NCI-H2227 treated with DMSO at 0.1 percent for 48 hours (cell line): ENCODE results near the gene DRD2.

ENCODE experiments used
- DNase-seq: peaks from one replicate; lab custom pipeline; 2025; lab: John Stamatoyannopoulos, UW

DRD2 gene

DNA sequence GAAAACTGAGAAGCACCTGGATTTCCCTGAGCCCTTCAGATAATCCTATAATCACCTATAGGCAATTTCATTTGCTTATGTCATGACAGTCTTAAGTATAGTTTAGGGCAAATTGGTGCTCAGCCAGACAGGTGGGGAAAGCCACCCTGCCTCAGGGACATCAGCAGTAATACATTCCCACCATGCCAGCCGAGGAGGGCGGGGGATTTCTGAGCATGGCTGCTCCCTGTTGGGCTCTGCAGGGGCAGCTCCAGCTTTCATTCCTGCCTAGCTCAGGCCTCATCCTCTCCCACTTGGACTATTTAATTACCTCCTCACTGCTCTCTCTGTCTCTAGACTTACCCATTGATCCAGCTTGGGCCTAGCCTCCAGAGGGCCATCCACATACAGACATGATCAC is 9.0 kb upstream of the DRD2 start:
- DNase-seq = no peak

DNA sequence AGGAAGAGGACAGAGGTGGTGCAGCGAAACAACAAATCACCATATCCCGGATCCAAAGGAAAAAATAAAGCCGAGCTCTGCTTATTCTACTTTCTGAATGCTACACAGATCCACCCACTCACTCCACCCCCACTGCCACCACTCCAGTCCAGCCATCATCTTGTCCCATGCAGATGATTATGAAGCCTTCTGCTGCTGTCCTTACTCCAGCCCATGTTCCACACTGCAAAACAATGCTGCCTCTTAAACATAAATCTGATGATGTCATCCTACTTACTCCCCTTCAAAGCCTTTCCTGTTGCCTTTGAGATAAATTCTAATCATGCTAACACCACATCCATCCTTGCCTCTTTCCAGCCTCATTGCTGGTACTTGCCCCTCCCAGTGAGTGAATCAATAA is 6.5 kb upstream of the DRD2 start:
- DNase-seq = no peak

DNA sequence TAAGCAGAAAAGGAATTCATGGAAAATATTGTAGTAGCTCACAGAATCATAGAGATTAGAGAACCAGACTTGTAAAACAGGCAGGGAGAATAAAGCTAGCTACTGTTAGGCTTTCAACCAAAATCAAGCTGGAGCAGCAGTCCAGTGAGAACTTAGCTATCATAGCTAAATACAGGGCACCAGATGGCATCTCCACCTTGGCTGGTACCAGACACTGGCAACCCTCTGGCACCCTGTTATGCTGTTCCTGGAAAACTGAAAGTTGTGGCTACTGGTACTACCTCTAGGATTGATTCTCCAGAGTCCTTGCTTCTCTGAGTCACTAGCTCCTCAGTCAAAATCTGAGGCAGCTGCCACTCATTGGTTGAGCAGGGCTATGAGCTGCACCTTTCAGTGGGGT is 6.0 kb upstream of the DRD2 start:
- no peak for DNase-seq

DNA sequence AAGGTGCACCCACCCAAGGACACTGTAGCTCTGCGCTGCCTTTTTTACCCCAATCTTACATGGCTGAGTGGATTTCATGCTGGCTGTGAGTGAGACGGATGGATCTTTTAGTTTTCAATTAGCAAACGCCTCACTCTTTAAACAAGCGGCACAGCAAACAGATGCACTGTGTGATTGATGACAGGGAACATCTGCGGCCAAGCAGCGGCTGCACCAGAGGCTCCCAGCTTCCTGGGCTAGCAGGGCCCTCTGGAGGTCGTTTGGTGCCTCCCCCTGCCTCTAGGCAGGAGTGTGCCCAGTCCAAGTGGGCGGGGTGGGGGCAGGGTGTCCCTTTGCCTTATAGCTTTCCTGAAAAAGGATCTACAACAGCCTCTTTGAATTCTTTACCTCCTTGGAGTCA is 2.1 kb upstream of the DRD2 start:
- DNase-seq = no peak

DNA sequence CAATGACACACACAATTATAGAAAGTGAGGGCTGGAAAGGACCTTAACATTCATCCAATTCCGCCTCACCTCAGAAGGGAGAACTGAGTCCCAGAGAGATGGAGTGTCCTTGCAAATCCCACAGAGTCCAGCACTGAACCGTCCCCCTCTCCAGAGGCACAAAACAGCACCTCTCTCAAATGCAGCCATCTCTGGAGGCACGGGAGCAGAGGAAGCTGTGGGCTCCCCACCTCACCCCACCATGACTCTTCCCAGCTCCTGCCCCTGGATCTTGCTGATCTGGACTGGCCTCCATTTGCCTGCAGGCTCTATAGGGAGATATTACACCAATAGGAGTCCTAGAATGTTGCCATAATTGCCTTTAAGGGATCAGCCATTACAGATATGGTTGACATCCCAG is 1.4 kb upstream of the DRD2 start:
- DNase-seq = no peak

DNA sequence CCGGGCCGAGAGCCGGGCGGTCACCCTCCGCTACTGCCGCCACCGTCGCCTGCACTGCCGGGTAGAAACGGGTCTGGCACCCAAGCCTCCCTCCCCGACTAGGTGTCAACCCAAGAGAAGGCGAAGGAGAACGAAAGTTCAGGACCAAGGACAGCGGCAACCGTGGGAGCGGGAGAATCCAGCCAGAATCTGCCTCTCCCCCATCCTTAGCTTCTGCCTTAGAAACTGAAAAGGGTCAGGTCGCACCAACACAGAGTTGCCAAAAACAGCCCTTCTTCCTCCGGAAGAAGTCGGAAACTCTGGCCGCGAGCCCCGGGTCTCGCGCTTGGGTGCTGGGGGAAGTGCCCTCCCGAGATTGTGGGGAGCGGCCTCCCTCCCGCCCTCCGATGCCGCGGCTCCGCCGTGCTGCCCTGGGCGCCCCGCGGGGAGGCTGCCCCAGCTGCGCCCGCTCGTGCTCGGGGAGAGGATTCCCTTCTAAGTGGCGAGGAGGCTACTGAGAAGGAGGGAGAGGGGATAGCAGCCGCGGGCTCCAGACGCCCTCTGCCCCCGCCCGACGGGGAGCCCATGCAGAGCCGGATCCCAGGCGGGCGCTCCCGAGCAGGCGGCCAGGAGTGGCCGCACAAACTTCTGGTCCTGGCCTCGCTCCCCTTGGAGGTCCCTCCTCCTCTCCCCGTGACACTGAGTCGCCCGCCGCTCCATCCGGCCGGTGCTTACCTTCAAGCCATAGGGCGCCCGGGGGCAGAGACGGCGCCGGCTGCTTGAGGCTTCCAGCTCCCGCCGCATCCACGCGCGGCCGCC is 637 bp downstream of the DRD2 start:
- no peak for DNase-seq

DNA sequence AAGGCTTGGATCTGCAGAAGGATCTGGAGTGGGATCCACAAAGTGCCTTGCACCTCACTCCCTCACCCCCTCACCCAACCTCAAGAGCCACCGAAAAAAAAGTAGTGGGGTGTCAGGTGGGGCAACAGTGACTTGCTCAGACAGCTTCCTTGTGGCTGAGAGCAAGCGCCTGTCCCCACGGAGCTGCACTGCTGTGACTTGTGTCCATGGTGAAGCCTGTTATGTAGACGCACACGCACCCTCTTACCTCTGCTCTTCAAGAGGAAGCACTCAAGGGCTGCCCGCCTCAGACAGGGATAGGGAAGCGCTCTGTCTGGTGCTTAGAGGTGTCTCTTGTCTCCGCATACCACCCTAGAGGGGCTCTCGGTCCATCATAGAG is 1.2 kb downstream of the DRD2 start:
- no peak for DNase-seq

DNA sequence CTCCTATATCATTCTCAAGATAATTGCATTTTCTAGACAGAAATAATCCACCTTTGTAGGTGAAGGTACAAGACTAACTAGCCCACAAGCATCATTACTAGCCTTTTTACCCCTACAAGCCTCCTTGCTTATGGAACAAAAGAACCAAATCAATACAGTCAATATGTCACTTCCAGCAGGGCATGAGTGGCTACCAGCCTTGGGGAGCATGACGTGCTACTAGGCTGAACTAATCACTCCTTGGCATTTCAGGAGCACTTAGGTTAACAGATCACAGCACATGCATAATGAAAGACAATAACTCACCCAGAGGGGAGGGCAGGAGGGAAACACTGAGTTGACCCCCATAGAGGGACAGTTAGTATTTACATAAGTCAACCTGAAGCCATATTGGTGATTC is 2.7 kb downstream of the DRD2 start:
- DNase-seq = no peak

DNA sequence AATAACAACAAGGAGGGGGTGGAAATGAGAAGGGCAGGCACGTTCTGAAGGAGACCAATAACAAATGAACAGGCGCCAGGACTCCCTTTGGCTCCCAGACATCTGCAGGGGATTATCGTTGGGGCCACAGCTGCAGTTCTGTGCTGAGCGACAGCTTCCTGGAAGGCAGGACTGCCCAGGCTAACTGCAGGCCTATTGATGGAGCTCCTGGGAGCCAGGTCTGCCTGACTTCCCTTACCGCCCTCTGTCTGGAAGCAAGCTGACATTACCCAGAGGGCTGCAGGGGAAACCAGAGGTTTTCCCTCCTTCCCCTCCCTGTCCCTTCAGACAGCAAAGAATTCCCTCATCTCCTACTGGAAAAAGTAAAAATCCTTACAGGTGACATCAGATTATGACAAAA is 5.0 kb downstream of the DRD2 start:
- peak; percentile 35 for DNase-seq

DNA sequence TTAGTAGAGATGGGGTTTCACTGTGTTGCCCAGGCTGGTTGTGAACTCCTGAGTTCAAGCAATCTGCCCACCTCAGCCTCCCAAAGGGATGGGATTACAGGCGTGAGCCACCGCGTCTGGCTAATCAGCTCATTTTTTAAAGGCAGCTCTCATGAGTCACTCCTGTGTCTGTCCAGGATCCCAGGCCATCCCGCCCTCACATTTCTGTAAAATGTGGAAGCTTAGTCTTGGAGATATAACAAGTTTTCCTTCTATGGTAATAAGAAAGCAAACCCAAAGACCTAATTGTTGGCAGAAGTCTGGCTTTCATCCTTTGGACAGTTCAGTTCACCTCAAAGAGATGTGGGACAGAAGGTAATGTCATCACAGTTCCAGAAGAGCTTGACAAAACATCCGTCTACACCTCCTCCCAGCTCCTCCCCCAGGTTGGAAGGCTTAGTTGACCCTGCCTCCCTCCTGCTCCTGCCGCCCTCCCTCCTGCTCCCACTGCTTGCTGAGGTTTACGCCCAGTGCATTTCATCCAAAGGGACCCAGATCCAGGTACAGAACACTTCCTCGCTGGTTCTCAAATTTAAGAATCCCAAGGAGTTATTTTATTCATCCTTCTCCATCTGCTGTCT is 6.4 kb downstream of the DRD2 start:
- DNase-seq = no peak

DNA sequence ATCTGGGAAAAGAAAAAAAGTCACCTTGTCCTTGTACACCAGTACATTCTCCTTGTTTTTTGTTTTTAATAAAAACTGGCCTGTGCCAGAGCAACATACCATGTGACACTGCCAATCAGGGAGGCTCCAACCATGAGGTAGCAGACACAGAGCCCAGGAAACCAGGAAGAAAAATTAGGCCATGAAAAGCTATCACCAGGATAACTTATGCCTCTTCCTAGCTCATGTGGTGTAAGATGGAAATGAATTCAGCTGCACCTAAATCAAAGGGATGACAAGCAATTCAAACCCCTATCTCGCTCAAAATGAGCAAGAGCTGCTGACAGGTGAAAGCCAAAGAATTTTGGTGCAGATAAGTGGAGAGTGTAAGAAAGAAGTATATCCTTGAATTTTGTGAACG is 7.7 kb downstream of the DRD2 start:
- DNase-seq = no peak

DNA sequence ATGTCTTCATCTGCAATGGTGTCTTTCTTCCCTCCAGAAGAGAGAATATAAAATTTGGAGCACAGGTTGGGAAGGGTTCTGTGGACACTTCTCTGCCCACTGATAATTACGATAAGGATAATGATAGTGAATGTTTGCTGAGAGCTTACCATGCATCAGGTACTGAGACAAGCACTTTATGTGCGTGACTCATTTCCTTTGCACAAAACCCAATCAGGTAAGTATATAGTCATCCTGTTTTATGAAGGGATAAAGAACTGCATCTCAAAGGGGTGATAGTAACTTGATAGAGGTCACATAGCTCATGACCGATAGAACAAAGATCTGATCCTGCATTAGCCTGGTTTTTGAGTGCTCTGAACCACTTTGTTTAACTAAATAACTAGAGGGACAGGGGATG is 9.4 kb downstream of the DRD2 start:
- no peak for DNase-seq

DNA sequence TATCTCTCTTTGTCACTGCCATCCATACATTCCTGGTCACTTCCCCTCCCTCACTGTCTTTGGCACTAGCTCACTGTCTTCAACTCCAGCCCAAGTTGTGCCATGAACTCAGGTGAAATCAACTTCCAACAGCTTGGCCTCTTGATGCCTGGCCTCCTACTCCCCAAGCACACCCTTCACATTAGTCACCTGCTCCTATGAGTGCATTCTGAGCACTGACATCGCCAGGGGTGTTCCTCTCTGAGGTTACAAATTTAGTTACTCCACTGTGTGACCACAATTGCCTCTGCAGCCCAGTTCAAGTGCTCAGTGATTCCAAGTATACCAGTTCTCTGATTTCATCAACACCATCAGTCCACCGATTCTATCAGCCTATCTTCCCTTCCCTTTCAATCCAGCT is 10.8 kb downstream of the DRD2 start:
- no peak for DNase-seq

DNA sequence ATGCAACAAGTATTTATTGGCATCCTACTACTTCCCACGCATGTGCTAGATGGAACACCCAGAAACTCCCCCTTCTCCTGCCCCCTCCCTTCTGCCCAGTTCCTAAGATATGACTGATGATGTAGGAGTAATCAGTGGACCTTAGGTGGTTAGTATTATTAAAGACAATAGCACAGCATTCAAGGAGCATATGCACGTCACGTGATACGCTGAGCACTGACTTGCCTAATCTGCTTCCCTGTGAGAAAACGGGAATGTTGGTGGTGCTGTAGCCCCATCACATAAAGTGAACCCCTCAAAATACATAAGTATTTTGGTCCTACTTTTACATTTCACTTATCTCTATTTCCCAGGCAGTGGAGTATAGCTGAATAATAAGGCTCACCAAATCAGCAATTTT is 12.4 kb downstream of the DRD2 start:
- DNase-seq = no peak

DNA sequence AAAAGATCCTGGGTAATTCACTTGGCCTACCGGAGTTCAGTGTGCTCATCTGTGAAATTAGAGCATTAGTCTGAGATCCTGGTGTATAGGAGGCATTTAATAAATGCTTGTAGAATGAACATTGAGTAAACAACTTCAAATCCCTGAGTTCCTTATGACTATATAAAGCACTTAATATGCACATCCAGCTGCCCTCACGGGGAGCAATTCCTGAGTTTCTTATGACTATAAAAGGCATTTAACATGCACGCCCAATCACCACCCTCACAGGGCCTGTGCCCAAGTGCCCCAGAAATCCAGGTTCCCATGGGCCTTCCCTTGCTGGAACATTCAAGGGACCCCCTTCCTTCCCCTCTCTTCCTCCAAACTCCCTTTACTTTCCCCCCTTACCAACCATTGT is 13.6 kb downstream of the DRD2 start:
- no peak for DNase-seq

DNA sequence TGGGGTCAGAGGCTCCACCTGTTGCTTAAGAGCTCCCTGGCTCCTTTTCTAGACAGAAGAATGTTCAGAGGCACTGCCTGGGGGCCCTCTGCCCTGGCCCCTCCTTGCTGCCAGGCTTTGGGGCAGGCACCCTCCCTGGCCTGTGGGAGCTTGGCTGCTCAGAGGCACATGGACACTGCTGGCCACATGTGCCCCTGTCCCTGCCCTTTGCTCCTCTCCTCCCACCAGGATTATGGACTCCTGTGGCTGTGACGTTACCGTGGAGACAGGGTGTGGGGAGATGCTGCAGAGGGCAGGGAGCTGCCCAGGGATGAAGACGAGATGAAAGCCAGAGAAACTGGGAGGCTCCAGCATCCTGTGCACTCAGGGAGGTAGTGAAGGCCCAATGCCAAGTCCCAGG is 14.7 kb downstream of the DRD2 start:
- DNase-seq = no peak

DNA sequence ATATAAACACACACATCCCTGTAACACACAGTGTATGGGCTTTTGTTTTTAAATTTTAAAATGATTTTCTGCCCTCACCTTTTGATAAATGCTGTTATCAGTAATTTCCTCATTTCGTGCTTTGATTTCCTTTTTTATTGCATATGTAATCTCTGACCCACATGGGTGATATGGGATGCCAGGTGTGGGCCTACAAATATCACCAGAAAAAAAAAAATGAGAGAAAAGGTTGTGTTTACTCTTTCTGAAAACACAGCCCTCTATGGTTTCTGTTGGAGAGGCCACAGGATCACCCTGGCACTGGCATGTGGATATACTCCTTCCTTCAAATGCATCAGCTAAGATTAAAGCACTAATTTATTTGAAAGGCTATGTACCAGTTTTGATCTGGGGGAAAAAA is 17.0 kb downstream of the DRD2 start:
- no peak for DNase-seq

DNA sequence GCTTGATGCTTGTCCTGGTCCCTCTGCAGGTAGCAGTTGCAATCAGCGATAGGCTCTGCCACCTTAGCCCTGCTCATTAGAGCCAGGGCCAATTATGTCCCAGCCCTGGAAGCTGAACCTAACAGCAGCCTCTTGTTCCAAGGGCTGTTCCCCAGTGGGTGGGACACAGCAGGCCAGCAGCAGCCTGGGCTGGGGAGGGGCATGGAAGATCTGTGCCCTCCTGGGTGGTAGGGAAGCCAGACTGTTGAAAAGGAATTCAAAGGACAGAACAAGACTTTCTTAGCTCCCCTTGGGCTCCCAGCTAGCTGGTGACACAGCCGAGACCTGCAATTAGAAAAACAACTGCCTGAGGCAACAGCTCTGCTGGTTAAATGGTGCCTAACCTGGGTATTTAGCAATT is 17.4 kb downstream of the DRD2 start:
- peak; percentile 68 for DNase-seq

DNA sequence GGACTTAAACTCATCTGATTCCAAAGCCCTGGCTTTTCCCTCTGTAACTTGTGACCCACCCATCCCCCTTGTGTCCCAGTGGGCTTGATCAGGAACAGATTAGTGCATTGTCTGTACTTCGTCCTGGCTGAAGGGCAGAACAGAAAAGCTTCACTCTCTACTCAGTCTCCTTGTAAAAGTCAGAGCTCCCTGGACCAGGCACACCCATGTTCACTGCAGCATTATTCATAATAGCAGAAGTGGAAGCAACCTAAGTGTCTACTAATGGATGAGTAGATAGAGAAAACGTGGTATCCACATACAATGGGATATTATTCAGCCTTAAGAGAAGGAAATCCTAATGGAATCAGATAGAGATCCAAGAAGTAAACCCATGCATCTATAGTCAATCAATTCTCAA is 20.7 kb downstream of the DRD2 start:
- DNase-seq = no peak

DNA sequence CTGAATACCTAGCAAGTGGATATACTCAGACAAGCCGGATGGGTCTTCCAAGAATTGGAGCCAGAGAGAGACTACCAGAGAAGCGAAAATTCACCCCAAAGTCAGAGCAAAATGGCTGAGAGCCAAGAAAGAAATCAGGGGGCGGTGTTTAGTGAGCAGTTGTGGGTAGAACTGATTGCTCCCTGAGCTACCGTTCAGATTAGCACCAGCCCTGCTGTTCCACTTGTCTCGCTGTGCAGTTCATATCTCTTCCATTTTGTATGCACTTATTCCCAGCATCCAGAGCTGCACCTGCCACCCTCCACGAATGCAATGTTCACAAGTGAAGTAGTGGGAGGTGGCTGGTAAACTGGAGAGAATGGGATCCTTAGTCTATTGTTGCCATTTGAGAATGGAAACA is 25.5 kb downstream of the DRD2 start:
- no peak for DNase-seq

DNA sequence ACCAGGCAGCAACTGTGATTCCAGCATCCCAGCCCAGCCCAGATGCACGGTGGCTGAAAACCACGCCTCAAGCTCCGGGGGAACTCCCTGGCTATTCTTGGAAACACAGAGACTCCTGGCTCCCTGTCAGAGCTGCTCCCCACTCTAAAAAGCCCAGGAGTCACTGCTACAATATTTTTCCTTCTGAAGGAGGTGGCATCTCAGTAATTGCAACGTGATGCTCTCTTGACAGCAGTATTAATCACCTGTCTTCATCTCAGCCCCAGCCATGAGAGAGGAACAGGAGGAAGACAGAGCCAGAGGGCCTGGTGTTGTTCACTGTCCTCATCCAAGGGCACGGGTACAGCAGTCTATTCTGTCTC is 26.9 kb downstream of the DRD2 start:
- DNase-seq = no peak

DNA sequence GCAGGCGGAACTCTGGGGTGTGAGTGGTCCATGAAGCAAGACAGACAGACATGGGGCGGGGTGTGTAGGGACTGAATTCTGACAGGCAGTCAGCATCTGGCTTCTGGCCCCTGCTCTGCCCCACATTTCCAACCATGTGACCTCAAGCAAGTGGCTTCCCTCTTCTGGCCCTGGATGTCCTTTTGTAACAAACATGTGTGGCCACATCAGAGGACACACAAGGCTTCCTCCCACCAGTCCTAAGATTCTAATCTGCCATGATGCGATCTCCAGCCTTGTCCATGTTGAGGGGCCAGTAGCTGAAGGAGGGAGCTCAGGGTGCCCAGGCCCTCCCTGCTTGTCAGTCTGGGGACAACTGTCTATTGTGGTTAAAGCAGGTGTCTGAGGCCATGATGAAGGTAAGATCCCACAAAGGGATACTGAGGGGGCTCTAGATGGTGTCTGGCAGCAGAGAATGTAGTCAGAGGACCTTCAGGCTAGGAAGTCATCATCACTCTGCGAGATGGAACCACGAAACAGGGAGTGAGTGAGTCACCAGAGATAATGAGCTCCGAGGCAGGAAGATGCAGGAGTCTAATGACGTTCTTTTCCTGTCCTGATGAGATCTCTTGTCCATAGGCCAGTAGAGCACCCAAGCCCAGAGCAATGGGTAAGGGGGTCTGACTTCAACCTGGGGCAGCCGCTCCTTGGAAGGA is 27.4 kb downstream of the DRD2 start:
- peak; percentile 17 for DNase-seq

DNA sequence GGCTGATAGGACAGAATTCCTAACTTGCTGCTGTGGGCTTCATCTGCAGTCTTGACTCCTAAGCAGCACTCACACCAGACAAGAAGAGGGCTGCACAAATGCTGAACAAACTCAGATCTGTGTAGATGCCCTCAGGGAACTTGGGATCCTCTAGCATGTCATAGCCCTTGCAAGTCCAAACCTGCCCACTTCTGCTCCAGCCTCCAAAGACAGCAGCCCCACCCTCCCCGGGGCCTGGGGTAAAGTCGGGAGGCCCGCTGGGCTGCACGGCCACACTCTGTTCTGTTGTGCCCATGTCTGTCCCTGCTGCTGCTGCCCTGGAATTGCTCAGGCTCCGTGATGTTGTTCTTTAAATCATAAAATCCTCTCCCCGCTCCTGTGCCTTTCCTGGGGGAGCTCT is 28.3 kb downstream of the DRD2 start:
- DNase-seq = no peak

DNA sequence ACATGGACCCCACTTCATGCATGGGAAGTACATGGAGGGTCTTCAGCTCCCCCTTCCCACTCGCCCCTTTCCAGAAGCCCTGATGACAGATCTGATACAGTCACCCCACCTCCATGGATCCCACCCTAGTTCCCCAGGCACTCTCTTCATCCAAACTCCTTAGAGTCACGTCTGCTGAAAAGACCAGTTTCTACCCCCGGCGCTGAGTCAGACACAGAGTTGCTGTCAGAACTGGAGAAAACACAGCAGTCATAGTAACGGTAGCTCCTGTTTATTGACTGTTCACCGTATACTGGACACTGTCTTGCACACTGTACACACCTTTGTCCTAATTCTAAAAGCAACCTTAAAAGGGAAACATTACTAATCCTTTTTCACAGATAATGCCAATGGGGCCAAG is 29.1 kb downstream of the DRD2 start:
- DNase-seq = no peak
